ENCODE results near the gene LSG1.

Gene LSG1

DNA sequence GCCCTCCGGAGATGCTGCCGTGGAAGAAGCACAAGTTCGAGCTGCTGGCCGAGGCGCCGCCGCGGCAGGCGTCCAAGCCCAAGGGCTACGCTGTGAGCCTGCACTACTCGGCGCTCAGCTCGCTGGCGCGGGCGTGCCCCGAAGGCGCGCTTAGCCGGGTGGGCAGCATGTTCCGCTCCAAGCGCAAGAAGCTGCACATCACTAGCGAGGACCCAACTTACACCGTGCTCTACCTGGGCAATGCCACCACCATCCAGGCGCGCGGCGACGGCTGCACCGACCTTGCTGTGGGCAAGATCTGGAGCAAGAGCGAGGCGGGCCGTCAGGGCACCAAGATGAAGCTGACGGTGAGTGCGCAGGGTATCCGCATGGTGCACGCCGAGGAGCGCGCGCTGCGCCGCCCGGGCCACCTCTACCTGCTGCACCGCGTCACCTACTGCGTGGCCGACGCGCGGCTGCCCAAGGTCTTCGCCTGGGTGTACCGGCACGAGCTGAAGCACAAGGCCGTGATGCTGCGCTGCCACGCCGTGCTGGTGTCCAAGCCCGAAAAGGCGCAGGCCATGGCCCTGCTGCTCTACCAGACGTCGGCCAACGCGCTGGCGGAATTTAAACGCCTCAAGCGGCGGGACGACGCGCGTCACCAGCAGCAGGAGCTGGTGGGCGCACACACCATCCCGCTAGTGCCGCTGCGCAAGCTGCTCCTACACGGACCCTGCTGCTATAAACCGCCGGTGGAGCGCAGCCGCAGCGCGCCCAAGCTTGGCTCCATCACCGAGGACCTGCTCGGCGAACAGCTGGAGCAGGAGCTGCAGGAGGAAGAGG lies 15.0 kb upstream of the LSG1 start:
- H4K91ac ChIP-seq (ENCODE audit: low read depth, low read length, poor library complexity), result no peak overlapping the region
- DNase-seq (ENCODE audit: low spot score), result peak; percentile 70
- no peak overlapping the region for H3K4ac ChIP-seq (ENCODE audit: low read length)
- no peaks in the 10 kb centered on the region for H3K9me3 ChIP-seq (replicated peaks in 1 of 2; ENCODE audit: control insufficient read depth in 2 of 2, insufficient read depth in 1 of 2, low read depth in 1 of 2, low read length in 2 of 2)
- peak overlapping the region; percentile 97 for H3K4me2 ChIP-seq (ENCODE audit: insufficient read depth, low read length, poor library complexity, severe bottlenecking)
- H3K27ac ChIP-seq (replicated peaks; ENCODE audit: low read length), result no peak overlapping the region
- H3K4me1 ChIP-seq (ENCODE audit: control insufficient read depth in 2 of 2, insufficient read depth in 1 of 2, low read depth in 1 of 2, low read length in 2 of 2), result peaks cover 4 to 12% of the 10 kb centered on the region in 2 donors
- H2BK120ac ChIP-seq (ENCODE audit: low read depth, low read length), result peak overlapping the region; percentile 61
- H3K18ac ChIP-seq (ENCODE audit: low read length), result peak overlapping the region; percentile 94
- peak overlapping the region; percentile 95 for H3K23ac ChIP-seq (ENCODE audit: low read depth, low read length, poor library complexity)
- H3K36me3 ChIP-seq (replicated peaks in 1 of 2; ENCODE audit: control insufficient read depth in 2 of 2, insufficient read depth in 2 of 2, low read length in 2 of 2), result no peaks in the 10 kb centered on the region
- peak overlapping the region; percentile 69 for H2BK15ac ChIP-seq (ENCODE audit: low read length)
- H3K79me1 ChIP-seq (ENCODE audit: low read depth, low read length), result peaks cover 2% of the 10 kb centered on the region
- H4K8ac ChIP-seq (ENCODE audit: low read depth, low read length), result no peak overlapping the region
- H3K9ac ChIP-seq (ENCODE audit: low read depth, low read length, poor library complexity), result peak overlapping the region; percentile 78
- H3K14ac ChIP-seq (ENCODE audit: low read length), result peak overlapping the region; percentile 94
- peak overlapping the region; percentile 88 for H2AFZ ChIP-seq (ENCODE audit: low read length)
- H2AK5ac ChIP-seq (ENCODE audit: low read depth, low read length), result peak overlapping the region; percentile 35
- no peak overlapping the region for H2BK5ac ChIP-seq (ENCODE audit: low read length)
- WGBS, 2 donors (ENCODE audit: extremely low coverage in 2 of 2, insufficient read length in 2 of 2, insufficient replicate concordance in 1 of 2), result no CpG with 5 or more reads among the region's 86 CpGs
- H3K4me3 ChIP-seq (ENCODE audit: low read length in 2 of 2), result peak overlapping the region; percentile 51 to 75
- no peak overlapping the region for H2BK12ac ChIP-seq (ENCODE audit: low read length)
- H3K27me3 ChIP-seq (ENCODE audit: control insufficient read depth in 3 of 3, insufficient read depth in 3 of 3, low read depth in 1 of 3, low read length in 3 of 3), result peaks cover 16 to 44% (median 41%) of the 10 kb centered on the region in 3 experiments

DNA sequence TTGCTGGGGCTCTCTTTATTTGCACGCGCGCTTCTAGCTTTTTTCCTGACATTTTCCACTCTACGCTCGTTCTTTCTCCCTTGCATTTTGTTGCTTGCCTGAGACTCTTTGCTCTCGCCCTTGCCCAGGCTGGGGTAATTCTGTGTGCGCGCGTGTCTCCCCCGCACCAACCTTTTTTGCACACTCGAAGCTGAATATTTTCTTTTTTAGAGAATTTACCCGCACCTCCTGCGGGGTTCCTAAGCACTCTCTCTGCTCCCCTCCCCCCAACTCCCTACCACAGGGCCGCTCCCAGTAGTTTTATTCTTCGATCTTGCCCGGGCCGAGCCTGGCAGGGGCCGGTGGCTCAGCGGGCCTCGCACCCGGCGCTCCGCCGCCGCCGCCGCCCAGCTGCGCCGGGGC lies 14.4 kb upstream of the LSG1 start:
- peaks cover 2% of the 10 kb centered on the region for H3K79me1 ChIP-seq (ENCODE audit: low read depth, low read length)
- no peak overlapping the region for H3K27ac ChIP-seq (replicated peaks; ENCODE audit: low read length)
- peak overlapping the region; percentile 97 for H3K4me2 ChIP-seq (ENCODE audit: insufficient read depth, low read length, poor library complexity, severe bottlenecking)
- peak overlapping the region; percentile 94 for H3K14ac ChIP-seq (ENCODE audit: low read length)
- peaks cover 16 to 44% (median 41%) of the 10 kb centered on the region in 3 experiments for H3K27me3 ChIP-seq (ENCODE audit: control insufficient read depth in 3 of 3, insufficient read depth in 3 of 3, low read depth in 1 of 3, low read length in 3 of 3)
- peak overlapping the region; percentile 88 for H2AFZ ChIP-seq (ENCODE audit: low read length)
- H2AK5ac ChIP-seq (ENCODE audit: low read depth, low read length), result no peak overlapping the region
- no peak overlapping the region for H2BK15ac ChIP-seq (ENCODE audit: low read length)
- peak overlapping the region; percentile 95 for H3K23ac ChIP-seq (ENCODE audit: low read depth, low read length, poor library complexity)
- H3K18ac ChIP-seq (ENCODE audit: low read length), result peak overlapping the region; percentile 73
- no peak overlapping the region for H4K91ac ChIP-seq (ENCODE audit: low read depth, low read length, poor library complexity)
- no peak overlapping the region for H2BK12ac ChIP-seq (ENCODE audit: low read length)
- peak overlapping the region; percentile 49 for H2BK5ac ChIP-seq (ENCODE audit: low read length)
- no peaks in the 10 kb centered on the region for H3K36me3 ChIP-seq (replicated peaks in 1 of 2; ENCODE audit: control insufficient read depth in 2 of 2, insufficient read depth in 2 of 2, low read length in 2 of 2)
- H3K9me3 ChIP-seq (replicated peaks in 1 of 2; ENCODE audit: control insufficient read depth in 2 of 2, insufficient read depth in 1 of 2, low read depth in 1 of 2, low read length in 2 of 2), result no peaks in the 10 kb centered on the region
- peak overlapping the region; percentile 74 for H3K9ac ChIP-seq (ENCODE audit: low read depth, low read length, poor library complexity)
- DNase-seq (ENCODE audit: low spot score), result no peak
- peaks cover under 1 to 12% of the 10 kb centered on the region in 2 donors for H3K4me1 ChIP-seq (ENCODE audit: control insufficient read depth in 2 of 2, insufficient read depth in 1 of 2, low read depth in 1 of 2, low read length in 2 of 2)
- no peak overlapping the region for H2BK120ac ChIP-seq (ENCODE audit: low read depth, low read length)
- no peak overlapping the region for H4K8ac ChIP-seq (ENCODE audit: low read depth, low read length)
- no peak overlapping the region for H3K4ac ChIP-seq (ENCODE audit: low read length)
- H3K4me3 ChIP-seq (ENCODE audit: low read length in 2 of 2), result peak overlapping the region; percentile 51 to 79
- no CpG with 5 or more reads among the region's 29 CpGs for WGBS, 2 donors (ENCODE audit: extremely low coverage in 2 of 2, insufficient read length in 2 of 2, insufficient replicate concordance in 1 of 2)

GRCh38 chr3:194685718-194686413 lies 13.9 kb upstream of the LSG1 start, which contains the start of gene FAM43A:
Gene FAM43A, plus strand, starts transcription at chr3:194685883. Its CDS starts 944 bp downstream, at chr3:194686827.
- H3K9ac ChIP-seq (ENCODE audit: low read depth, low read length, poor library complexity), result peak within 1 kb of the TSS; percentile 74
- H3K27me3 ChIP-seq (ENCODE audit: control insufficient read depth in 3 of 3, insufficient read depth in 3 of 3, low read depth in 1 of 3, low read length in 3 of 3), result peaks cover 16 to 44% (median 44%) of the 10 kb centered on the region in 3 experiments
- DNase-seq (ENCODE audit: low spot score), result peak; percentile 67
- H3K4me3 ChIP-seq (ENCODE audit: low read length in 2 of 2), result peak within 1 kb of the TSS; percentile 51 to 79
- H3K4me1 ChIP-seq (ENCODE audit: control insufficient read depth in 2 of 2, insufficient read depth in 1 of 2, low read depth in 1 of 2, low read length in 2 of 2), result peaks cover 0 to 12% of the 10 kb centered on the region in 2 donors
- no peaks in the 10 kb centered on the region for H3K36me3 ChIP-seq (replicated peaks in 1 of 2; ENCODE audit: control insufficient read depth in 2 of 2, insufficient read depth in 2 of 2, low read length in 2 of 2)
- no peak within 1 kb of the TSS for H3K27ac ChIP-seq (replicated peaks; ENCODE audit: low read length)
- H4K91ac ChIP-seq (ENCODE audit: low read depth, low read length, poor library complexity), result no peak within 1 kb of the TSS
- no CpG with 5 or more reads among the region's 70 CpGs for WGBS, 2 donors (ENCODE audit: extremely low coverage in 2 of 2, insufficient read length in 2 of 2, insufficient replicate concordance in 1 of 2)
- H2AK5ac ChIP-seq (ENCODE audit: low read depth, low read length), result no peak within 1 kb of the TSS
- peak within 1 kb of the TSS; percentile 85 for H3K18ac ChIP-seq (ENCODE audit: low read length)
- H2AFZ ChIP-seq (ENCODE audit: low read length), result peak within 1 kb of the TSS; percentile 88
- peak within 1 kb of the TSS; percentile 82 for H2BK12ac ChIP-seq (ENCODE audit: low read length)
- H3K79me1 ChIP-seq (ENCODE audit: low read depth, low read length), result peaks cover 2% of the 10 kb centered on the region
- H3K14ac ChIP-seq (ENCODE audit: low read length), result peak within 1 kb of the TSS; percentile 94
- H4K8ac ChIP-seq (ENCODE audit: low read depth, low read length), result no peak within 1 kb of the TSS
- peak within 1 kb of the TSS; percentile 97 for H3K4me2 ChIP-seq (ENCODE audit: insufficient read depth, low read length, poor library complexity, severe bottlenecking)
- H2BK120ac ChIP-seq (ENCODE audit: low read depth, low read length), result no peak within 1 kb of the TSS
- H2BK5ac ChIP-seq (ENCODE audit: low read length), result peak within 1 kb of the TSS; percentile 49
- H3K23ac ChIP-seq (ENCODE audit: low read depth, low read length, poor library complexity), result peak within 1 kb of the TSS; percentile 95
- no peaks in the 10 kb centered on the region for H3K9me3 ChIP-seq (replicated peaks in 1 of 2; ENCODE audit: control insufficient read depth in 2 of 2, insufficient read depth in 1 of 2, low read depth in 1 of 2, low read length in 2 of 2)
- no peak within 1 kb of the TSS for H2BK15ac ChIP-seq (ENCODE audit: low read length)
- no peak within 1 kb of the TSS for H3K4ac ChIP-seq (ENCODE audit: low read length)

All from neuronal stem cell (in vitro differentiated cells).